Lung (tissue), 12 donors: ENCODE results near the gene FILIP1L. TPM values are rescaled to one million over a fixed set of nuclear protein-coding genes. Genes with fewer than 3 reads are reported as not detected.

ENCODE experiments used
- ATAC-seq: fragments of 200-7000 bp; cut with Tn5 transposase; one replicate; pipeline ENCODE4 v1.9.1; 2020; ENCODE audit warnings: moderate number of reproducible peaks; ENCODE audit not compliant: insufficient read depth, low FRiP score
- DNase-seq, 3 donors: peaks; one replicate each; pipeline ENCODE4 v3.0.0-alpha.2; 2013 to 2017
- H3K27ac ChIP-seq, 2 donors: one replicate each; pipeline ENCODE4 v1.5.1; 2013; ENCODE audit warnings: mild to moderate bottlenecking in 2 of 2, moderate library complexity in 2 of 2, control low read depth in 1 of 2, inconsistent platforms in 1 of 2, low read depth in 1 of 2, low read length in 1 of 2
- H3K27me3 ChIP-seq, 3 donors: one replicate each; pipeline ENCODE4 v1.5.1; 2013; ENCODE audit warnings: low read length in 2 of 3; ENCODE audit not compliant: control insufficient read depth in 3 of 3, insufficient read depth in 3 of 3
- H3K36me3 ChIP-seq, 4 donors: one replicate each; pipeline ENCODE4 v1.5.1; 2013; ENCODE audit warnings: low read length in 4 of 4, mild to moderate bottlenecking in 1 of 4, moderate library complexity in 1 of 4; ENCODE audit not compliant: control insufficient read depth in 4 of 4, insufficient read depth in 4 of 4
- H3K4me1 ChIP-seq, 5 donors: one replicate each; pipeline ENCODE4 v1.5.1; 2013; ENCODE audit warnings: low read length in 5 of 5, mild to moderate bottlenecking in 2 of 5, moderate library complexity in 1 of 5; ENCODE audit not compliant: control insufficient read depth in 5 of 5, insufficient read depth in 5 of 5
- H3K4me3 ChIP-seq: one replicate; pipeline ENCODE4 v1.5.1; 2013; ENCODE audit warnings: mild to moderate bottlenecking, control low read depth, moderate library complexity
- H3K9ac ChIP-seq, 2 donors: one replicate each; pipeline ENCODE4 v1.5.1; 2013; ENCODE audit warnings: low read length in 2 of 2, control low read depth in 1 of 2; ENCODE audit not compliant: insufficient read depth in 1 of 2
- H3K9me3 ChIP-seq, 4 donors: one replicate each; pipeline ENCODE4 v1.5.1; 2013; ENCODE audit warnings: low read length in 3 of 4, mild to moderate bottlenecking in 1 of 4, moderate library complexity in 1 of 4; ENCODE audit not compliant: control insufficient read depth in 4 of 4, insufficient read depth in 3 of 4
- CTCF ChIP-seq: IDR thresholded peaks from 2 replicates; pipeline ENCODE4 v1.5.1; 2012; ENCODE audit warnings: mild to moderate bottlenecking; ENCODE audit errors: control extremely low read depth, extremely low read depth
- WGBS, 2 donors: extraction: QIAGEN DNeasy Blood & Tissue Kit; methylation state at CpG; one replicate each; pipeline ENCODE4 v1.1.7; 2013; 5-methylcytosine and 5-hydroxymethylcytosine counted together
- polyA plus RNA-seq, 2 donors: library from polyadenylated mRNA; stranded (reverse); fragments of 200-250 nt; gene quantifications; one replicate each; pipeline ENCODE4 v1.2.1, GENCODE V29; 2013
- total RNA-seq, 2 donors: library from RNA; depleted of rRNA in 1 of 2; stranded (reverse); fragments of >200 nt in 1 of 2; gene quantifications; one replicate each; pipeline ENCODE4 v1.2.1, GENCODE V29; 2014 to 2021
- donor health status: control.
- donor health status: control.
- donor health status: Bipolar disorder and iron deficiency.
- donor health status: healthy.
- donor health status: DM: yes; HTN: yes; CAD: no.

The FILIP1L gene
- total and polyA plus RNA-seq, 4 donors: 8.3 to 27.8 (median 22.5) TPM

GRCh38 chr3:99919694-99920093 is 194.6 kb downstream of the FILIP1L start:
- no peaks in the 10 kb centered on the region for H3K9me3 ChIP-seq
- peaks cover 3 to 16% (median 8%) of the 10 kb centered on the region in 5 donors for H3K4me1 ChIP-seq
- no peak for TF ChIP-seq CTCF
- DNase-seq (no peak), ATAC-seq (no peak)
- H3K4me3 ChIP-seq: no peak overlapping the region
- H3K27ac ChIP-seq: peak overlapping the region in 1 of 2 donors; percentile 60
- no peak overlapping the region for H3K9ac ChIP-seq
- H3K36me3 ChIP-seq: no peaks in the 10 kb centered on the region
- H3K27me3 ChIP-seq: no peaks in the 10 kb centered on the region

GRCh38 chr3:99918715-99919114 is 195.6 kb downstream of the FILIP1L start:
- H3K27me3 ChIP-seq: no peaks in the 10 kb centered on the region
- DNase-seq: no peak
- peaks cover 3 to 16% (median 8%) of the 10 kb centered on the region in 5 donors for H3K4me1 ChIP-seq
- ATAC-seq: no peak
- no peak for TF ChIP-seq CTCF
- no peaks in the 10 kb centered on the region for H3K36me3 ChIP-seq
- H3K9ac ChIP-seq: no peak overlapping the region
- no peaks in the 10 kb centered on the region for H3K9me3 ChIP-seq
- no peak overlapping the region for H3K4me3 ChIP-seq
- H3K27ac ChIP-seq: peak overlapping the region in 1 of 2 donors; percentile 30

- no peak for ATAC-seq
- WGBS, 2 donors: 90 to 94% methylated on average over 3 of the region's 3 CpGs
- TF ChIP-seq CTCF: no peak
Measured at GRCh38 chr3:99915906-99916432, 198.3 kb downstream of the FILIP1L start.

GRCh38 chr3:99911433-99911832 is 202.9 kb downstream of the FILIP1L start:
- H3K27me3 ChIP-seq: no peaks in the 10 kb centered on the region
- H3K27ac ChIP-seq: no peak overlapping the region
- DNase-seq: no peak
- H3K9me3 ChIP-seq: peaks cover 0 to 2% (median 0%) of the 10 kb centered on the region in 4 donors
- no peak for TF ChIP-seq CTCF
- peaks cover 0 to 3% (median 0%) of the 10 kb centered on the region in 5 donors for H3K4me1 ChIP-seq
- 71 to 78% methylated on average over 3 of the region's 3 CpGs for WGBS, 2 donors
- H3K9ac ChIP-seq: no peak overlapping the region
- ATAC-seq: no peak
- H3K36me3 ChIP-seq: no peaks in the 10 kb centered on the region
- H3K4me3 ChIP-seq: no peak overlapping the region

More at GRCh38 chr3:99915906-99916432, 198.3 kb downstream of the FILIP1L start:
- Histone ChIP-seq H3K27ac (no peak overlapping the region), H3K36me3 (no peaks in the 10 kb centered on the region), H3K27me3 (no peaks in the 10 kb centered on the region), H3K9ac (no peak overlapping the region), H3K4me3 (no peak overlapping the region), H3K4me1 (peaks cover under 1 to 11% (median 7%) of the 10 kb centered on the region in 5 donors), H3K9me3 (peaks cover 0 to 2% (median 0%) of the 10 kb centered on the region in 4 donors)
- no peak for DNase-seq
